ENCODE measurements around the gene PPWD1.
A peak's percentile ranks its signal among the peaks of the same experiment; 100 is the strongest.

Gene PPWD1

GRCh38 chr5:65624025-65624570 lies 61.0 kb downstream of the PPWD1 start, which contains the start of gene TRIM23:
Gene TRIM23 (minus strand): TSS chr5:65624333. CDS start chr5:65624274, 59 bp downstream.
- DNase-seq: peak; percentile 79 to 97 (median 88)

DNA sequence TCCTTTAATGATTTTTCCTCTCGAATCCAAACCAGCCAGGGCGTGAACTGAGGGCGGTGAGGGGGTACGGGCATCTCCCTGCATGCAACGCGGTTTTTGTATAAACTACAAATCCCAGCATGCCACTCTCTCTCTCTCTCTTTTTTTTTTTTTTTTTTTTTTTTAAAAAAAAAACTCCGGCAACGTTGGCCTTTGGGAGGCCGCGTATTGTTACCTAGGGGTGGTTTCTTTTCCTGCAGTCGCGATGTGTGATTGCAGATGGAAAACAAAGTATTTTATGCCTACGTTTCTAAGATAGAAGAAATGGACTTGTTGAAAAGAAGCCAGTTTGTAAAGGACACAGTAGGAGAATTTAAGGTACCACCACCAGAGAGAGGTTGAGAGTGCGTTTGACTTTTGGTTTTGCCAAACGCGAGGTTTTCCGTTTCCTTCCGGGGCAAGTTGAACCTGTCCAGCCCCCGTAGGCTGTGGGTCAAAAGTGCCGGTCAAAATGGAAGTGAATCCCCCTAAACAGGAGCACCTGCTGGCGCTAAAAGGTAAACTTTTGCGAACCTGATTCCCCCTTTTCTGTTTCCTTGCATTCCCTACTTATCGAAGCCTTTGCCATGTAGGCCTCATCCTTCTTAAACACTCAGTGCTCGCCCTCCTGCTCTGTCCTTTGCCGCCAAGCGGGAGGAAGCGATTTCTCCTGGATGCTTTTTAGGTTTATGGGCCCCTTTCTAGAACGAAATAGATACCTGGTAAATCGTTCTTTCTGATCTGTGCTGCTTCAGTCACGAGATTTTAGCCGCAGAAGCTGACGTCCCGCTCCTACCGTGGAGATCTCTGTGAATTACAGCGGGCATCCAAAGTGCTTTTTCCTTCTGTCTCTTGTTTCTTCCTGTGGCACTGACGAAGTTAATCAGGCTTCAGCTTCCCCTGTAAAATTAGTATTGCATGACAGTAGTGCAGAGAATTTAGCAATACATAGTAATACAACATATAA lies 61.8 kb downstream of the PPWD1 start, which contains the start of the genes SHLD3 and TRAPPC13:
TSS of gene SHLD3 (plus strand) at position 457 of the 985 bp plus-strand sequence. CDS start 4,561 bp downstream, outside the sequence.
TSS of gene TRAPPC13 (plus strand) at position 457 of the 985 bp plus-strand sequence. CDS start at position 491, 34 bp downstream.
- peak; percentile 61 to 94 (median 79) for DNase-seq

GRCh38 chr5:65625743-65626142 lies 62.6 kb downstream of the PPWD1 start:
- DNase-seq: peak in 1 of 5 experiments; percentile 5

DNA sequence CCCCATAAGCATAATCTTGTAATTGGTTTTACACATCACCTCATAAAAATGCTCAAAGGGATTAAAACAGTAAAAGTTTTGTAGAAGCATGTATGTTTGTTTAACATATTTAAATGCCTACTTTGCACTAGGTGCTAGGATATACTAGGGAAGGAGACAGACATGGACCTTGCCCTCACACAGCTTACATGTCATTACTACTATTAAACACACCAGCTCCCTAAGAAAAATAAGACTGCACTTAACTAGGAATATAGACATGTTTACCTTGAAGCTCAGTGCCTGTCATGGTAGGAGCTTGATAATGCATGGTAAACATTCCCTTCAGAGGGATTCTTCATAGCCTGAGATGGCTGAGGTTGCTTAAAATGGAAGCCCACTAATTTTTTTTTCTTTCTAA lies 67.9 kb downstream of the PPWD1 start:
- DNase-seq: no peak

Measured in T-helper 2 cell (primary cell).